Measurements from ENCODE around the gene ASXL1.

The ASXL1 gene

GRCh38 chr20:32329817-32330554, 28.1 kb upstream of the ASXL1 start:
- no peak for TF ChIP-seq CTCF (IDR thresholded peaks at IDR 0.05; ENCODE audit: borderline replicate concordance, insufficient read depth, low read depth, low read length)
- no peak overlapping the region for H3K4me3 ChIP-seq (ENCODE audit: low read depth, low read length)

GRCh38 chr20:32330555-32330897, 27.6 kb upstream of the ASXL1 start:
- TF ChIP-seq CTCF (IDR thresholded peaks at IDR 0.05; ENCODE audit: borderline replicate concordance, insufficient read depth, low read depth, low read length) = no peak
- H3K4me3 ChIP-seq (ENCODE audit: low read depth, low read length) = no peak overlapping the region

- H3K4me3 ChIP-seq (ENCODE audit: low read depth, low read length) = no peak overlapping the region
- TF ChIP-seq CTCF (IDR thresholded peaks at IDR 0.05; ENCODE audit: borderline replicate concordance, insufficient read depth, low read depth, low read length) = no peak
These were observed 25.5 kb upstream of the ASXL1 start for GRCh38 chr20:32332614-32333013.

- no peak overlapping the region for H3K4me3 ChIP-seq (ENCODE audit: low read depth, low read length)
- no peak for TF ChIP-seq CTCF (IDR thresholded peaks at IDR 0.05; ENCODE audit: borderline replicate concordance, insufficient read depth, low read depth, low read length)
These were observed 24.7 kb upstream of the ASXL1 start for GRCh38 chr20:32333181-32333987.

GRCh38 chr20:32333988-32334885, 23.9 kb upstream of the ASXL1 start:
- no peak overlapping the region for H3K4me3 ChIP-seq (ENCODE audit: low read depth, low read length)
- TF ChIP-seq CTCF (IDR thresholded peaks at IDR 0.05; ENCODE audit: borderline replicate concordance, insufficient read depth, low read depth, low read length) = no peak

GRCh38 chr20:32336918-32337347, 21.2 kb upstream of the ASXL1 start:
- no peak overlapping the region for H3K4me3 ChIP-seq (ENCODE audit: low read depth, low read length)
- TF ChIP-seq CTCF (IDR thresholded peaks at IDR 0.05; ENCODE audit: borderline replicate concordance, insufficient read depth, low read depth, low read length) = peak; percentile 48; the same call in 1 of the 2 replicates

All from GM12875 (cell line).